Epithelial cell of esophagus (primary cell): ENCODE data around the gene KIAA0586.

Experiments used
- DNase-seq: peaks from one replicate; pipeline ENCODE4 v3.0.0; 2010; ENCODE audit warnings: low read depth
- H3K4me3 ChIP-seq: 2 replicates; pipeline ENCODE4 v1.5.1; 2011; ENCODE audit warnings: mild to moderate bottlenecking, low read length, control low read depth
- CTCF ChIP-seq: IDR thresholded peaks from 2 replicates; pipeline ENCODE4 v1.5.1; 2011; ENCODE audit warnings: low read depth, mild to moderate bottlenecking, low read length, control low read depth, inconsistent platforms; ENCODE audit not compliant: insufficient read depth; ENCODE audit errors: missing control alignments

The KIAA0586 gene

GRCh38 chr14:58547649-58548048 lies 120.1 kb downstream of the KIAA0586 start:
- TF ChIP-seq CTCF: no peak
- no peak for DNase-seq
- no peak overlapping the region for H3K4me3 ChIP-seq

- DNase-seq: peak; percentile 10
- no peak for TF ChIP-seq CTCF
- H3K4me3 ChIP-seq: no peak overlapping the region
Measured at GRCh38 chr14:58549105-58549757, 121.7 kb downstream of the KIAA0586 start.

GRCh38 chr14:58553959-58554358 lies 126.4 kb downstream of the KIAA0586 start:
- TF ChIP-seq CTCF: no peak
- no peak overlapping the region for H3K4me3 ChIP-seq
- no peak for DNase-seq

GRCh38 chr14:58555647-58556046 lies 128.1 kb downstream of the KIAA0586 start:
- TF ChIP-seq CTCF: no peak
- DNase-seq: no peak
- H3K4me3 ChIP-seq: no peak overlapping the region

- H3K4me3 ChIP-seq: no peak overlapping the region
- DNase-seq: no peak
- no peak for TF ChIP-seq CTCF
Measured at GRCh38 chr14:58557242-58557641, 129.7 kb downstream of the KIAA0586 start.

GRCh38 chr14:58560208-58560607 lies 132.7 kb downstream of the KIAA0586 start:
- peak; percentile 75 for DNase-seq
- H3K4me3 ChIP-seq: no peak overlapping the region
- TF ChIP-seq CTCF: no peak

- H3K4me3 ChIP-seq: no peak overlapping the region
- no peak for DNase-seq
- no peak for TF ChIP-seq CTCF
Measured at GRCh38 chr14:58562141-58562540, 134.6 kb downstream of the KIAA0586 start.
